Pulmonary artery endothelial cell (primary cell): ENCODE measurements around the gene PEX19. TPM values are rescaled to one million over a fixed set of nuclear protein-coding genes. Genes with fewer than 3 reads are reported as not detected.

Experiments
- DNase-seq: peaks from one replicate; pipeline ENCODE4 v3.0.0-alpha.2; 2011; ENCODE audit warnings: low read depth, low spot score
- total RNA-seq: library from RNA; depleted of rRNA; stranded (reverse); fragments of >200 nt; gene quantifications from 2 replicates; pipeline ENCODE4 v1.2.3, GENCODE V29; 2014

PEX19 gene
- total RNA-seq, 1 donor from 2014 or later = 27.1 TPM

- DNase-seq = no peak
These were observed 45.2 kb downstream of the PEX19 start for GRCh38 chr1:160239582-160240299.

- no peak for DNase-seq
These were observed 46.5 kb downstream of the PEX19 start for GRCh38 chr1:160238408-160238807.

GRCh38 chr1:160237558-160237957, 47.4 kb downstream of the PEX19 start:
- no peak for DNase-seq

GRCh38 chr1:160236806-160237205, 48.1 kb downstream of the PEX19 start:
- no peak for DNase-seq

GRCh38 chr1:160232911-160233310, 52.0 kb downstream of the PEX19 start:
- DNase-seq = no peak

GRCh38 chr1:160228431-160228830, 56.5 kb downstream of the PEX19 start:
- no peak for DNase-seq

- DNase-seq = no peak
These were observed 57.4 kb downstream of the PEX19 start for GRCh38 chr1:160227561-160227960.

GRCh38 chr1:160227034-160227433, 57.9 kb downstream of the PEX19 start:
- no peak for DNase-seq

Other genes with a start within 250 kb of the PEX19 start
- not detected in 2 replicates for gene KCNJ10, start 215.0 kb downstream of the PEX19 start, total RNA-seq
- not detected in 2 replicates for gene KCNJ9, start 203.6 kb downstream of the PEX19 start, total RNA-seq
- 9.6 and 13.4 TPM in 2 replicates for gene IGSF8, start 186.5 kb downstream of the PEX19 start, total RNA-seq
- gene ATP1A2, start 169.4 kb downstream of the PEX19 start, total RNA-seq = not detected in 2 replicates
- not detected in 2 replicates for gene ATP1A4, start 133.5 kb downstream of the PEX19 start, total RNA-seq
- gene CASQ1, start 94.6 kb downstream of the PEX19 start, total RNA-seq = not detected in 2 replicates
- 75.1 and 145 TPM in 2 replicates for gene PEA15, start 79.7 kb downstream of the PEX19 start, total RNA-seq
- gene DCAF8, start 22.6 kb downstream of the PEX19 start, total RNA-seq = 88.1 and 91.4 TPM in 2 replicates
- 277 and 334 TPM in 2 replicates for gene COPA, start 58.1 kb upstream of the PEX19 start, total RNA-seq
- gene NCSTN, start 58.2 kb upstream of the PEX19 start, total RNA-seq = 73.3 and 102 TPM in 2 replicates
- under 0.01 TPM in 1 of 2 replicates, not detected in the other for gene NHLH1, start 81.9 kb upstream of the PEX19 start, total RNA-seq
- not detected in 2 replicates for gene VANGL2, start 115.4 kb upstream of the PEX19 start, total RNA-seq
- gene SLAMF6, start 238.1 kb upstream of the PEX19 start, total RNA-seq = not detected in 2 replicates